SU-DHL-6 (cell line): ENCODE data around the gene AGAP1.

Source experiments
- EZH2phosphoT487 ChIP-seq: fragments of 200-600 bp; sonication (generic), shearing (Covaris generic); conservative IDR thresholded peaks from 2 replicates; pipeline ENCODE4 v1.6.1; 2018; ENCODE audit warnings: mild to moderate bottlenecking, antibody characterized with exemption, low read length, moderate library complexity, mixed read lengths
- TF ChIP-seq, protein P1 (sequence below): fragments of 200-600 bp; sonication (generic); IDR thresholded peaks from one replicate; pipeline ENCODE4 v1.5.1; 2017; ENCODE audit warnings: antibody characterized with exemption, mild to moderate bottlenecking, low read length, moderate library complexity; ENCODE audit not compliant: insufficient read depth, poor library complexity, severe bottlenecking

DNA sequence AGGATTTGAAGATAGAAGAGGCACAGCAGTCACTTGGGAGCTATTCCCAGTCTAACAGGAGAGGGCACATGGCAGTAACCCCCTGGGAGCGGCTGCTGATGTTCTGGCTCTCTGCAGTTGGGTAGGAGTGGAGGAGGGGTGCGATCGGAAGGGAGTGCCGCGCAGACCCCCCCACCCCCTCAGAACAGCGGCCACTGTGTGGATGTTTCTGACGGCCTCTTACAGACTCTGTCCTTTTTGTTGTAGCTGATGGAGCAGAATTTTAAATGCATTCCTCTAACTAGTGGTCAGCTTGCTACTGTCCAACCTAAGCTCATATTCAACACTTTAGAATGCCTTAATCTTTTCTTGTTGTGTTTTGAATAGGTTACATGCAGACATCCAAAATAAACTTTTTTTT is 127.9 kb downstream of the AGAP1 start:
- TF ChIP-seq, protein P1, sequence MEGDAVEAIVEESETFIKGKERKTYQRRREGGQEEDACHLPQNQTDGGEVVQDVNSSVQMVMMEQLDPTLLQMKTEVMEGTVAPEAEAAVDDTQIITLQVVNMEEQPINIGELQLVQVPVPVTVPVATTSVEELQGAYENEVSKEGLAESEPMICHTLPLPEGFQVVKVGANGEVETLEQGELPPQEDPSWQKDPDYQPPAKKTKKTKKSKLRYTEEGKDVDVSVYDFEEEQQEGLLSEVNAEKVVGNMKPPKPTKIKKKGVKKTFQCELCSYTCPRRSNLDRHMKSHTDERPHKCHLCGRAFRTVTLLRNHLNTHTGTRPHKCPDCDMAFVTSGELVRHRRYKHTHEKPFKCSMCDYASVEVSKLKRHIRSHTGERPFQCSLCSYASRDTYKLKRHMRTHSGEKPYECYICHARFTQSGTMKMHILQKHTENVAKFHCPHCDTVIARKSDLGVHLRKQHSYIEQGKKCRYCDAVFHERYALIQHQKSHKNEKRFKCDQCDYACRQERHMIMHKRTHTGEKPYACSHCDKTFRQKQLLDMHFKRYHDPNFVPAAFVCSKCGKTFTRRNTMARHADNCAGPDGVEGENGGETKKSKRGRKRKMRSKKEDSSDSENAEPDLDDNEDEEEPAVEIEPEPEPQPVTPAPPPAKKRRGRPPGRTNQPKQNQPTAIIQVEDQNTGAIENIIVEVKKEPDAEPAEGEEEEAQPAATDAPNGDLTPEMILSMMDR, result no peak
- no peak for TF ChIP-seq EZH2phosphoT487
